Islet of Langerhans (tissue), 1 donor: ENCODE data around the gene ATP11B.
"Not testable (repeated sequence)": the region's sequence is repeated elsewhere in the genome, so short reads cannot be mapped to it uniquely, and the experiment has no call there.

Source experiments
- FAIRE-seq: peaks from one replicate; lab custom pipeline; 2011; peaks lifted over from hg19 to GRCh38; lab: Jason Lieb, UNC

ATP11B gene

GRCh38 chr3:182837855-182838454, 44.7 kb downstream of the ATP11B start:
- peak; percentile 9 for FAIRE-seq

DNA sequence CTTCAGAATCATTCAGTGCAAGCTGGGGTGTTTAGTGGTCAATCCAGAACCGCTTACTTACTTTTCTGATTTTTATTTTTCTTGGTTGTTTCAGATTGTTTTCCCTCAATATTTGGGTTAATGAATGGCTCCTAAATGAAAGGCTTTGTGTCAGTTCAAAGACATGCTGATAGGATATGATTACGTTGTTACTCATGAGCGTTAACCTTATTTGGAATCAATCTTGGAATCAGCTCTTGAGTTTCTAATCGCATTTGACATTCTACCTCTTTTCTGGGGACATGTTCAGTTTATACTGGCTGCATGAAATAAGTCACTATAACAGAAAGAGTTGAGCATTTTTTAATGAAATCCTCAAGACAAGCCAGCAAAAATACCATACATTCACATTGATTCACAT, 50.2 kb downstream of the ATP11B start:
- no peak for FAIRE-seq

DNA sequence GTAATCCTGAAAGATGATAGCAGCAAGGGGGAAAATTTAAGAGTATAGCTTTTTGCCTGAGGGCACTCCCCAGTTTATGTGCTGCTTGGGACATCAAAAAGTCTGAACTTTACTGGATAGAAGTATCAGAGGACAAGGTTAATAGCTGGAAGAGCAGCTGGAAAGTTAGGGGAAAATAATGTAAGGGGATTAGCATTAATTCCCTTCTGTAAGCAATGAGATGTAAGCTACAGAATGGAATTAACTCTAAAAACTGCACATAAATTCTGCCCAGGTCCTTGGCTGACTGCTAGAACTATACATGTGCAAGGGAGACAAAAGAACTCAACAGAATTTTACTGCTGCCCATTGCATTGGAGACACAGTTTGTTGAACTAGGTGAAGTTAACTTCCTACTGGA, 55.6 kb downstream of the ATP11B start:
- no peak for FAIRE-seq

- FAIRE-seq: no peak
These were observed 61.8 kb downstream of the ATP11B start for GRCh38 chr3:182855076-182855475.

DNA sequence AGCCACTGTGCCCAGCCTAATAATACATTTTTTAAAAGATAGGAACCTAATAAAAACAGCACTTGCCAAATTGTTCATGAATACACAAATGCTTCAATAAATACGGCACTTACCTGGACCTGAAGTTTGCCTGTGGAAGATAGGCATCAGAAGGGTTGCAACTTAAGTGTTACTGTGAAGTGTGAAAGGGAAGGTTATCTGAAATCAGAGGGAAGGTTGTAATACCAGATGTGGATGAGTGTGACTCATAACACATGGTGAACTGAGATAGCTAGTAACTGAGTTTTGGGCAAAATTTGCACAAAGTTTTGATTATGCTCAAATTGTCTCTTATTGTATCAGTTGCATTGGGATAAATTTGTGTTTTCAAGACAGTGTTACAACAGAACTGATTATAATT, 68.0 kb downstream of the ATP11B start:
- no peak for FAIRE-seq

GRCh38 chr3:182862159-182862860, 69.0 kb downstream of the ATP11B start:
- FAIRE-seq: no peak

- no peak for FAIRE-seq
These were observed 75.8 kb downstream of the ATP11B start for GRCh38 chr3:182869059-182869458.

GRCh38 chr3:182870917-182871316, 77.6 kb downstream of the ATP11B start:
- FAIRE-seq: not testable (repeated sequence)

- FAIRE-seq: no peak
These were observed 85.8 kb downstream of the ATP11B start for GRCh38 chr3:182879031-182879611.

DNA sequence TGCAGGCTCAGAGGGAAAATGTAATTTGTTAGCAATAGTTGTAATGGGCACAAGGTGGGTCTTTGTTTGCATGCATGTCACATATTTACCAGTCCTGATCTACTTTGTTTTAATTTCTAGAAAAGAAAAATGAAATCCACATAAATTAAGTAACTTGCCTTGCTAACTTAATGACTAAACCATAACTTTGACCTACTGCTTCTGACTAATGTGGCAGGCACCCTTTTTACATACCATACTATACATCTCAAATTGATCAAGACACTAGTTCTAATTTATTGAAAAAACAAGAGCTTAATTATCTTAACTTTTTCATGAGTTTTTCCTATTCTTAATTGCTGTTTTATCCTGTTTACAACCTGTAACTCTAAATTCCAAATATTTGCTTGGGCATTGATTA, 93.2 kb downstream of the ATP11B start:
- FAIRE-seq: no peak

GRCh38 chr3:182889948-182890629, 96.8 kb downstream of the ATP11B start:
- FAIRE-seq: no peak

GRCh38 chr3:182891364-182891763, 98.1 kb downstream of the ATP11B start:
- no peak for FAIRE-seq

GRCh38 chr3:182892226-182892625, 98.9 kb downstream of the ATP11B start:
- FAIRE-seq: no peak

- FAIRE-seq: no peak
These were observed 102.3 kb downstream of the ATP11B start for GRCh38 chr3:182895513-182896112.

DNA sequence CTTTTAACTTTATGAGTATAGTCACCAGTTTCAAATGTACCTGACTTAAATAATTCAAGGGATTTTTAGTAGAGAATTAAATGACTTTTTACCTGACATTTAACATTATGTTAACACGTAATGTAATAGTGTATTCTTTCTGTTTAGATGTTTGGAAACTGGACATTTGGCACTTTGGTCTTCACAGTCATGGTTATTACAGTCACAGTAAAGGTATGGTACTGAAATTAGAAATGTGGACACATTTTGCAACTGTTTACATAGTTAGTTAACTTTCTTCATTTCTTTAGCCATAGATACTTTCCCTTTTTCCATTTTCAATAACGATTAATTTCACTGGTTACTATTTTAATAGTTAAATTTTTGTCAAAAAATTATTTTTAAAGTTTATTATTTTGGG, 103.2 kb downstream of the ATP11B start:
- FAIRE-seq: no peak

- FAIRE-seq: no peak
These were observed 108.9 kb downstream of the ATP11B start for GRCh38 chr3:182902236-182902635.

GRCh38 chr3:182904164-182904563, 110.9 kb downstream of the ATP11B start:
- no peak for FAIRE-seq

DNA sequence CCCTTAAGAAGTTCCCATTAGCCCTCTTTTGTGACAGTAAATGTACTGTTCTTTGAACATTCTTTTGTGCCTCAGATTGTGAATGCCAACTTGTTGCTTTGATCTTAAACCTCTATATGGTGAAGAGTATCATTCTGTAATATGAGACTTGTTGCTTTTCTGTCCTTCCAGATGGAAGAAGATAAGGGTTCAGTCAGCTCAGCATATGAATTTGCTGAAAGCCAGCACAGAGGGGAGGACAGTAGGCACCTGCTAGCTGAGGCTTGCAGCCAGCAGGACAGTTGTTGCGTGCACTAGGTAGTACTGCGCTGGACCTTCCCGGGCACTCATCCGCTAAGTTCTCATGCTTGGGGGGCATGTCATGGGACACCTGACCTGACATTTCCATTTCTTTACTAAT, 112.3 kb downstream of the ATP11B start:
- FAIRE-seq: no peak

DNA sequence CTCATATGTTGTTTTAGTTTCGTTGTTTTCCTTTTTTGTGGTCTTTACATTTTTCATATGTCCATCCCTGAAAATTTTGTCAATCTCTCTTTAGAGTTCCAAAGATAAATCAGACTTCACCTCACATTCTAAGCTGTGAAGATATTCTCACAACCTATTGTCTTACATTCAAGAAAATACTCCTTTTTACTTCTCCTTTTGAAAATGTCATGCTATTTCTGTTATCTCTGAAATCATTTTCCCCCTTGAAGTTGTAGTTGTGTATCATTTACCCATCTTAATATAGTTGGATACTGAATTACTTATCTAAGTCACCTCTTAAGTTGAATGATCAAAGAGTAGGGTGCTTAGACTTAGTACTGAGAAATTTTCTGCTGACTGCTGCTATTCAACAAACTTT, 112.7 kb downstream of the ATP11B start:
- FAIRE-seq: no peak

DNA sequence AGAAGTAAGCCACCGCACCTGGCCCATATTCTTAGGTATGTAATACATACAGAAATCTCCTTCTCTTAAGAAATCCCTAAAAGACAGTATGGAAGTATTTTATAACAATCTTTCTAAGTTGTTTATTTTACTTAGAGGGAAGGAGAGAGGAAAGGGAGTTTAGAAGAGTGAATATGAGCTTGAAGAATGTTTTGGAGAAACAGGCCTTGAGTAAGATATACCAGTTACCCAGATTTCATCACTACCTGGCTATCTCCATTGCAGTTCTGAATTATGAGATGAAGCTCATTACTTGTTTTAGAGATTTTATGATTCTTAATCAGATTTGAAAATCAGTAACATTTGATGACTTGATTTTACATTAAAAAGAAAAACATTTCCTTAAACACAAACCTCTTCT, 115.2 kb downstream of the ATP11B start:
- peak; percentile 9 for FAIRE-seq

- FAIRE-seq: no peak
These were observed 116.2 kb downstream of the ATP11B start for GRCh38 chr3:182909318-182910040.
